Neural cell (in vitro differentiated cells): ENCODE measurements around the gene METAP2.

Experiments used
- CTCF ChIP-seq: fragments of 450-650 bp; IDR thresholded peaks from 2 replicates; pipeline ENCODE4 v1.5.1; 2014; ENCODE audit warnings: antibody characterized with exemption, mild to moderate bottlenecking, moderate library complexity; ENCODE audit not compliant: poor library complexity, severe bottlenecking
- TAF1 ChIP-seq: IDR thresholded peaks from 2 replicates; pipeline ENCODE4 v1.6.1; 2012; ENCODE audit warnings: low read depth

GRCh38 chr12:95499772-95500171, 25.8 kb downstream of the METAP2 start:
- no peak for TF ChIP-seq CTCF
- TF ChIP-seq TAF1: no peak
